GM19395 (cell line): Measurements from ENCODE around the gene SMC4.
"Not testable (repeated sequence)": the region's sequence is repeated elsewhere in the genome, so short reads cannot be mapped to it uniquely, and the experiment has no call there.

Source experiments
- ATAC-seq: cut with Tn5 transposase; IDR thresholded peaks from one replicate; pipeline ENCODE4 v1.9.1; 2021; ENCODE audit warnings: mild to moderate bottlenecking, moderate library complexity; ENCODE audit not compliant: unreplicated experiment

Gene SMC4

GRCh38 chr3:160440687-160441086 is 41.2 kb downstream of the SMC4 start:
- ATAC-seq, result no peak

- ATAC-seq, result no peak
Observed at GRCh38 chr3:160444411-160444810, 45.0 kb downstream of the SMC4 start.

DNA sequence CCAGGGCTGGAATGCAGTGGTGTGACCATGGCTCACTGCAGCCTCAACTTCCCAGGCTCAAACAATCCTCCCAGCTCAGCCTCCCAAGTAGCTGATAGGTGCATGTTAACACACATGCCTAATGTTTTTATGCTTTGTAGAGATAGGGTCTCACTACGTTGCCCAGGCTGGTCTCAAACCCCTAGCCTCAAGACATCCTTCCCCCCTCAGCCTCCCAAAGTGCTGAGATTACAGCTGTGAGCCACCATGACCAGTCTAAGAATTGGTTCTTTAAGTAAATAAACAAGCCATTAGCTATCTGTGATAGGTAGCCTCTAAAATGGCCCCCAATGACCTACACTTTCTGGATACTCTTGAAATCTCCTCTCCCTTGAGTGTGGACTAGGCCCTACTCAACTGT is 46.4 kb downstream of the SMC4 start:
- no peak for ATAC-seq

DNA sequence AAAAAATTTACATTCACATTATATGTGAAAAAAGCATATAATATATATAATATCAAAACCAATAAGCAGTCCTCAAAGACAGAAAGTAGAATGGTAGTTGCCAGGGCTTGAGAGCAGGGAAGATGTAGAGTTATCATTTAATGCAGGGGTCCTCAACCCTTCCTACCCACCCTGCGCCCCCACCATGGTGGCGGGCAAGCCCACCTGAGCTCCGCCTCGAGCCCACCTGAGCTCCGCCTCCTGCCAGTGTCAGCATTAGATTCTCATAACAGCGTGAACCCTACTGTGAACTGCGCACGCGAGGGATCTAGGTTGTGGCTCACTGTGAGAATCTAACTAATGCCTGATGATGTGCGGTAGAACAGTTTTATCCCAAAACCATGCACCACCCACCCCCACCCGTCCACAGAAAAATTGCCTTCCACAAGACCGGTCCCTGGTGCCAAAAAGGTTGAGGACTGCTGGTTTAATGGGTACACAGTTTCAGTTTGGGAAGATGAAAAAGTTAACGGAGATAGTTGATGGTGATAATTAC is 47.1 kb downstream of the SMC4 start:
- ATAC-seq, result no peak

DNA sequence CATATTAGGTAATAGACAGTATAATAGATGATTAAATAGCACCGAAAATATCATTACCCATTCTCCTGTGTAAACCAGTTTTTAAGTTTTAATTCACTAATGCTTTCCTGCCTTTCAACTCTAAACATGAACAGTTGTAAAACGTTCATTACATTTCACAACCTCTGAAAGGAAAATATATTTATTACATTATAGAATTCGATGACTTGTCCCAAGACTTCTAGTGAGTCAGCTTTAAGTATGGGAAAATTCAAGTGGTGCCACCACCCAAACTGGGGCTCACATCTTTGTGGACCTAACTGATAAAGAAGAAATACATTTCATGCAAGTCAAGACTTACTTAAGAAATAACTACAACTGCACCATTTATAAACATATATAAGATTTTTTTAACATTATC is 48.1 kb downstream of the SMC4 start:
- ATAC-seq, result no peak

DNA sequence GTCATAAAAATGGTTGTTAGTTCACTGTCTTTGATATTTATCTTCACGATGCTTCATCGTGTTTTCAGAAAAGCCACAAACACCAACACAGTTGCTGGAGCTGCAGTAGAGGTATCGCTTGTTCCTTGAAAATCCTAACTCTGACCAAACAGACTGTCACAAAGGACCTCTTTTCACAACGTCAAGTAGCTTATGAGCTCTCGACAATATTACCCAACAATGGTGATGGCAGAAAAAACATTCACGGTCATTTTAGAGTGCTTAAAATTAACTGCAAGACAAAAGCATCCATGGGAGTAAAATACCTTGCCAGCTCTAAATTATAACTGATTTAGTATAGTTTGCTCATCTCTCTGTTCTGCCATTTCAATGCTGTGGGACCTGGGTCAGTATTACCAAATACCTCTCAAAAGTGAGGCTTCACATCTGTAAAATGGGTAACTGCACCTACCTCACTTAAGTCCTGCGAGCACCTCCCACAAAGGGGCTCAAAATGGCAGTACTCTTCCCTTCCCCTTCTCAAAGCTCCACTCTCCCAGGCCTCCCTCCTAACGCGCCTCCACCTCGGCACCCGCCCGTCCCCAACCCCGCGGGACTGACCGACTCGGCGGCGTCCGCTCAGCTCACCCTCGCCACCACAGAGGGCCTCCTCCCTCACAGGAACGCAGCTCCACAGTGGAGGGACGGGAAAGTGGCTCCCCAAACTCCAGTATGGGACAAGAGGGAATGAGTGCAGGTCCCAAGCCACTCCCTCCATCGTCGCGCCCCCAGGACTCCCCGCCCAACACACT is 49.6 kb downstream of the SMC4 start:
- peak; percentile 53 for ATAC-seq

DNA sequence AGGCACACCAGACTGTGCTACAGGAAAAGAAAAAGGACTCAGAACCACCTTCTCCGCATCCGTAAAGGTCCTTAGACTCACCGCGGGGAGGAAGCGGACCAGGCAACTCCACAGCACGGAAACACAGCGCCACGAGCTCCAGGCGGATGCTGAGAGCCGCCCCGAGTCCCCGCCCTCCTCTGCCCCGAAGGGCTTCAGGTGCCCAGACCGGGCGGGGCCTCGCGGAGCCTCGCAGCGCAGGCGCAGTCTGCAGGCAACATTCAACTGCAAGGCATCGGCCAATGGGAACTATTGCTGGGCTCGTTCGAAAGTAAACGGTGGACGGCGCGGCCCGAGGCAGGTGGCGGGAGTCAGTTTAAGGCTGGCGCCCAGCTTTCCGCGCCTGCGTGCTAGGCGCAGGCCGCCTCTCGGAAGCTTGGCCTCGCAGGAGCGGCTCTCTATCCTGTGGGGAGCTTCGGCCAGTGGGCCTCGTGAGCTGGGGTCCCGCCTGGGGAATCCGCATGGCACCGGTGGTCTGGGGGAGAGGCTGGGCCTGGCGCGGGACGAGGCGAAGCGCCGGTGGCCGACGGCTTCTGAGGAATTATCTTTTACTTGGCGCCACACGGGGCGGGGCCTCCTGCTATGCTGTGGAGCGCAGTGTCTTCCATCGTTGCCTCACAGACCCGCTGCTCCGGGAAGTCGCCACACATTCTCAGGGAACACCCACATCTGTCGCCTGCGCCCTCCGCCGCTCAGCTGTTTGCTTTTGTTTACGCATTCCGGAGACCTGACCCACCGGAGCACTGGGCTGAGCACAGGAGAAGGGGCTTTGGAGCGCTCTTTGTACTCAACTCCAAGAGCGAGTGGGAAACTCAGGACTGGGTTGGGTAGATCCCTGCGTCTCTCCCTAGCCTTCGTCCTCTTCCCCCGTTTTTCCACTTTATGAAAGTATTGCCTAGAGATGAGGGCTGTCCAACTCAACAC is 50.5 kb downstream of the SMC4 start, which contains the start of gene TRIM59:
Gene TRIM59, minus strand, starts transcription at position 151 of the 963 bp plus-strand sequence. CDS start 10,603 bp downstream, outside the sequence.
- peak; percentile 94 for ATAC-seq

DNA sequence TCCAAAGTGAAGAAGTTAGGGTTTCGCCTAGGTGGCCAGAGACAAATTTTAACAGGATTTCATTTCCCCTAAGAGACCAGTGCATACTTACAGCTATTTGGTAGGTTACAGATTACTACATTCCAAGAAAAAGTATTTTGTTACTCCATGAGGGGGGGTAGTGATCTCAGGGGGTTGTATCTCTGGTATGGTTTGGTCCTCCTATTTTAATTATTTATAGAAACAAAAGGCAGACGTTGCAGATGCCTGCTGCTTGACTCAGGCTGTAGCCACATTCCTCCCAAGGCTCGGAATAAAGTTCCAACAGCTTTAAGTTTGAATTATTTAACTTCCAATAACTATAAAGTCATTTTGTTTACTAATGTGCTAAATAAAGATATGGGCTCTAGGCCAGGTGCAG is 51.4 kb downstream of the SMC4 start:
- no peak for ATAC-seq

DNA sequence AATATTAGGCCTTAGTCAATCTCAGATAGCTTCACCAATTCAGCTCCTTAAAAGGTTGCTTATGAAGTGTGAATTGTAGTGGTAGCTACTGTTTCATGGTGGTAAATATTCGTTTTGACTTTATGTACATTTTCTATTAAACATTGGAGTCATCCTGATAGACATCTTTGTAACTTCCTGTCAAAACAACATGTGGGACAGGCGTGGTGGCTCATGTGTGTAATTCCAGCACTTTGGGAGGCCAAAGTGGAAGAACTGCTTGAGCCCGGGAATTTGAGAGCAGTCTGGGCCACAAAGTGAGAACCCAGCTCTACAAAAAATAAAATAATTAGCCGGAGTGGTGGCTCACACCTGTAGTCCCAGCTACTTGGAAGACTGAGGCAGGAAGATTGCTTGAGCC is 52.2 kb downstream of the SMC4 start:
- no peak for ATAC-seq

- not testable (repeated sequence) for ATAC-seq
Observed at GRCh38 chr3:160452251-160452650, 52.8 kb downstream of the SMC4 start.

DNA sequence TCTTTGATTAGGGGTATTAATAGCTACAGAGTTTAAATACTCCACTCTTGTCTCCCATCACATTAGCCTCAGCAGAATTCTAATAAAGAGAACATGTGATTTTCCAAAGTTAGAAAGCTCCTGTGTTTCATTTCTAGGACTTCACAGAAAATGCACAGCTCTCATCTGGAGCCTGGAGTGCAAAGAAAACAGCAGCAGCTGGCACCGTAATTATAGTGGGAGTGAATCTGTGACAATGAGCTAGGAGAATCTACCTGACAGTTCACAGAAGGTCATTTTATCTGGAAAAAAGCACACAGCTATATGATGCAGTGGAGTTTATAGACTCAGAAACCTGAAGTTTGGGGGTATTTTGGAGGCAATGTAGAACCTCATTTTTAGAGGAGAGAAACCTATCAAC is 55.5 kb downstream of the SMC4 start:
- no peak for ATAC-seq

DNA sequence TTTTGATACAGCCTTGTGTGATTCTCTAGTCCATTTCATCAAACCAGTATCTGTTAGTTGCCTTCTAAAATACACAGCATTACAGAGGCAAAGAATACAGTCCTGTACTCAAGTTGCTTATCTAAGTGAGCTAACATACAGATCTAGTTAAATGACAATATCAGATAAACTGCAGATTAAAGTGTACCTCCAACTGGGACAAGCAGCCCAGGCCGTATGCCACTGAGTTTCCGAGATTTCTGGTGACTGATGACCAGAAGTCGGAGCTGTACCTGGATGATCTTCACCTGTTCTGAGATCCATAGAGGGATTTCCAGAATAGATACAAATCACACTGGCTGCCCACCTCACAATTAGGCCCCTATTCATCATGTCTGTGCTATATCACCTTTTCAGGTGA is 56.4 kb downstream of the SMC4 start:
- no peak for ATAC-seq

GRCh38 chr3:160458151-160458550 is 58.7 kb downstream of the SMC4 start:
- ATAC-seq, result no peak

GRCh38 chr3:160459450-160459970 is 60.1 kb downstream of the SMC4 start:
- no peak for ATAC-seq

DNA sequence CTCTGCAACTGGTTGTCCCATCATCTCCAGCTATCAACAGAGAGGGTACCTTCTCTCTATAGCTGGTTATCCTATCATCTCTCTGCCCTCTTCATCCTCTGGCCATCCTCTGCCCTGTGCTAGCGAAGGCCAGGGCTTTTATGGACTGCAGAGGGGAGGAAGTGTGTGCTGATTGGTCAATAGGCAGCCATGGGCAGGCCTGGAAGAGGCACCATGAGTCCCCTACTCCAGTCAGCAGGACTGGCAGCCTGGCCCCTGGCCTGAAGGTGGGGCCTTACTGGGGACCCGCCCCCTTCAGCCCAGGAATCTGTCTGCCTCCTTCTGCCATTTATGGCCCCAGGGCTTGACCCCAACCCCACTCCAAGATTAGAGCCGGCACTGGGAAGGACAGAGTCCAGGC is 60.6 kb downstream of the SMC4 start:
- ATAC-seq, result no peak

- no peak for ATAC-seq
Observed at GRCh38 chr3:160464321-160464720, 64.9 kb downstream of the SMC4 start.

GRCh38 chr3:160464971-160465370 is 65.5 kb downstream of the SMC4 start:
- ATAC-seq, result no peak

DNA sequence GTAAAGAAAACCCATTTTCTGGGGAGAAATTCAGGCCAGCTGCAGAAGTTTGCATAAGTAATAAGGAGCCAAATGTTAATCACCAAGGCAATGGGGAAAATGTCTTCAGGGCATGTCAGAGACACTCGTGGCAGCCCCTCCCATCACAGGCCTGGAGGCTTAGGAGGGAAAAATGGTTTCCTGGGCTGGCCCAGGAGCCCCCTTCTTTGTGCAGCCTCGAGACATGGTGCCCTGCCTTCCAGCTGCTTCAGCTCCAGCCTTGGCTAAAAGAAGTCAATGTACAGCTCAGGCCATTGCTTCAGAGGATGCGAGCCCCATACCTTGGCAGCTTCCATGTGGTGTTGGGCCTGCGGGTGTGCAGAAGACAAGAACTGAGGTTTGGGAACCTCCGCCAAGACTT is 70.7 kb downstream of the SMC4 start:
- no peak for ATAC-seq

- no peak for ATAC-seq
Observed at GRCh38 chr3:160471892-160472291, 72.4 kb downstream of the SMC4 start.

GRCh38 chr3:160472344-160472743 is 72.9 kb downstream of the SMC4 start:
- ATAC-seq, result no peak

DNA sequence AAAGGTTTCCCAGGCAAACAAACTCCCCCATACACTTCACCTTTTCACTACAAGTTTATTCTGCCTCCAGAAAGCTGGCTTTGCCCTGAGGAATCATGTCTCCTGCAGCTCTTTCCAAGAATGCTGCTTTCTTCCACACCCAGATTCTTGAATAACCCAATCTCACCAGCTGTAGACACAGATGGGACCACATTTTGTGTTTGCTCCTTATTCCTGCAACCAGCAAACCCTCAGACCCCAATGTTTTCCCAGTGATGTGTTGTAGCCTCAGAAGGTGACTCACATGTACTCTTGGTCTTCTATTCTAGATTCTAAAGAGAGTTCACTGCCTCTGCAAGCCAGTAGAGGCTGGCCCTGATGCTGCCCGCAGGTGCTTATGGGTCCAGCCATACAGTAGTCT is 73.8 kb downstream of the SMC4 start:
- no peak for ATAC-seq
